ENCODE data around the gene DNAH14. TPM values are rescaled to one million over a fixed set of nuclear protein-coding genes. Genes with fewer than 3 reads are reported as not detected.

DNAH14 gene
- total RNA-seq, 1 experiment from 2014 or later: 47.0 TPM

DNA sequence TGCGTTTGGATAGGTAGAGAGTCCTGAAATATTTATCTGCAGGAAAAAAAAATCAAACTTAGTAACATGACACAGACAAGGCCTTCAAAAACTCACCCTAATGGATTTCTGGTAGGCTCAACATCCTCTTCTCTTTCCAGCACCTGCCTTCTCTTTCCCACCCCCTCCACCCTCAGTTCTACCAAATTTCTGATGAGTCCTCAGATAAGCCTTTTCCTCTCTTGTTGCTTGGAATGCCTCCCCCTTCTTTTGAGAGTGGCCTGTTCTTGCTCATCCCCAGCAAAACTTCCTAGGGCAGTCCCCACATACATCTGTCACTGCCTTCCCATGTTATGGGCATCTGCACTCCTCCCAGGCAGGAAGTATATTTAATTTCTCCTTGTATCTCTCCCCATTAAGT lies 506.0 kb downstream of the DNAH14 start:
- Histone ChIP-seq H3K9me3 (ENCODE audit: control insufficient read depth, insufficient read depth, low read depth, low read length) (no peaks in the 10 kb centered on the region), H3K4me1 (ENCODE audit: control insufficient read depth, insufficient read depth, low read length) (no peaks in the 10 kb centered on the region), H3K27me3 (ENCODE audit: control insufficient read depth, insufficient read depth, low read length) (no peaks in the 10 kb centered on the region), H3K27ac (ENCODE audit: low read length) (no peak overlapping the region), H3K36me3 (ENCODE audit: control insufficient read depth, insufficient read depth, low read length) (no peaks in the 10 kb centered on the region), H3K4me3 (ENCODE audit: low read depth in 2 of 2, low read length in 2 of 2) (no peak overlapping the region)
- DNase-seq (ENCODE audit: low read depth, low spot score) (no peak), ATAC-seq (no peak)
- ChIA-PET POLR2A (no interaction called here), CTCF (no interaction called here)
- in situ Hi-C loops (cut with HindIII; ENCODE audit: low pct_unique_long_range_greater_than_20kb, low sequenced_read_pairs): no loop called here
- intact Hi-C loops (cut with micrococcal nuclease; ENCODE audit: unreplicated experiment): no loop called here
- BruUV-seq (replicated peaks): no TSS peak
- TF ChIP-seq CTCF (IDR thresholded peaks at IDR 0.05) (no peak), TCF7L2 (IDR thresholded peaks at IDR 0.05; ENCODE audit: low read depth, low read length) (no peak), POLR2AphosphoS5 (IDR thresholded peaks at IDR 0.05; ENCODE audit: low read depth, low read length) (no peak), REST (IDR thresholded peaks at IDR 0.05; ENCODE audit: insufficient read depth in 1 of 2, low read depth in 2 of 2, low read length in 1 of 2) (no peak), SIN3A (IDR thresholded peaks at IDR 0.05; ENCODE audit: borderline replicate concordance, insufficient read depth, low read depth, low read length) (no peak)

DNA sequence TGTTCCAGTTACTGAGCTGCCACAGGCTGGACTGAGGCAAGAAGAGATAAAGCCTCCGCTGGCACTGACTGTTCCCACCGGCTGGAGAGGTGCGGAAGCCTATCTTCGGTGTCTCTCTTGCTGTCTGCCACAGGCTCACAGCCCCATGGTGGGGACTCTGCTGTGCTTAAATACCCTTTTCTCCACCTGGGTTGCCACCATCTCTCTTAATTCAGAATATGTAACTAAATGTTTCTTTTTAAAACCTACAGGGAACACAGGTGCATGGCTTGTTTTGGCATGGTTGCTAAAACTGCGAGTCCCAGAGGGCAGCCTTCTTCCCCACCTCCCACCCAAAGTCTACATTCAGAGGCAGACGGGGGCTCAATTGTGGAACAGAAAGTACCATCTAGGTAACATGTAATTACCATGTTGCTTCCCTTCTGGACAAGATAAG lies 506.5 kb downstream of the DNAH14 start:
- no peak overlapping the region for H3K27ac ChIP-seq (ENCODE audit: low read length)
- no peaks in the 10 kb centered on the region for H3K27me3 ChIP-seq (ENCODE audit: control insufficient read depth, insufficient read depth, low read length)
- POLR2A ChIA-PET: no interaction called here
- DNase-seq (ENCODE audit: low read depth, low spot score) (no peak), ATAC-seq (no peak)
- H3K9me3 ChIP-seq (ENCODE audit: control insufficient read depth, insufficient read depth, low read depth, low read length): no peaks in the 10 kb centered on the region
- intact Hi-C loops (cut with micrococcal nuclease; ENCODE audit: unreplicated experiment) (no loop called here), in situ Hi-C loops (cut with HindIII; ENCODE audit: low pct_unique_long_range_greater_than_20kb, low sequenced_read_pairs) (no loop called here)
- H3K4me1 ChIP-seq (ENCODE audit: control insufficient read depth, insufficient read depth, low read length): no peaks in the 10 kb centered on the region
- BruUV-seq (replicated peaks): no TSS peak
- no peak overlapping the region for H3K4me3 ChIP-seq (ENCODE audit: low read depth in 2 of 2, low read length in 2 of 2)
- H3K36me3 ChIP-seq (ENCODE audit: control insufficient read depth, insufficient read depth, low read length): no peaks in the 10 kb centered on the region
- TF ChIP-seq SIN3A (IDR thresholded peaks at IDR 0.05; ENCODE audit: borderline replicate concordance, insufficient read depth, low read depth, low read length): no peak
- TF ChIP-seq TCF7L2 (IDR thresholded peaks at IDR 0.05; ENCODE audit: low read depth, low read length): no peak
- CTCF ChIA-PET: no interaction called here

DNA sequence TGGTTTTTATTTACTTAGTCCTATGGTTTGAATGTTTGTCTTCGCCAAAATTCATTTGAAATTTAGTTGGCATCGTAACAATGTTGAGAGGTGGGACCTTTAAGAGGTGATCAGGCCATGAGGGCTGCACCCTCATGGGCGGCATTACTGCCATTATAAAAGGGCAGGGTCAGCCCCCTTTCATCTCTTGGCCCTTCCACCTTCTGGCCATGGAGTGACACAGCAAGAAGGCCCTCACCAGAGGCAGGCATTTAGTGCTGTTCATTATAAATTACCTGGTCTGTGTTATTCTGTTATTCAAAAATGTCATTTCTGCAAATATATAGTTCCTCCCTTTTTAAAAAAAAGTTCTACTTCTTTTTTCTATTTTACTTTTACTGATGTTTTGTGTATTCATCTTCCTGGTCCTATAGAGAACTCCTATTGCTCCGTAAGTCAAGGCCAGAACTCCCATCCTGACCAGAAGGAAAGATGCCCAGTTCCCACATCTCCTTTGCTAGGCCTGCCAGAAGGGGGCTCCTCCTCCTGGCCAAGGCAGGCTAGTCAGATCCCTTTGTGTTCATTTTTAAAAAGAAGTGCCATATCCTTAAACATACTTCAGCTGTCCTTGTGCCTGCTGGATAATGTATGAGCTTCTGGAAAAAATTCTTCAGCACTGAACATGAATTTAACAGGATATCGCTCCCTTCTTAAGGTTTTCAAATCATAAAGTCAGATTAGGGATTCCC lies 508.4 kb downstream of the DNAH14 start:
- Histone ChIP-seq H3K36me3 (ENCODE audit: control insufficient read depth, insufficient read depth, low read length) (no peaks in the 10 kb centered on the region), H3K27ac (ENCODE audit: low read length) (no peak overlapping the region; the same call in 1 of the 2 replicates), H3K9me3 (ENCODE audit: control insufficient read depth, insufficient read depth, low read depth, low read length) (no peaks in the 10 kb centered on the region), H3K4me3 (ENCODE audit: low read depth in 2 of 2, low read length in 2 of 2) (no peak overlapping the region), H3K27me3 (ENCODE audit: control insufficient read depth, insufficient read depth, low read length) (no peaks in the 10 kb centered on the region), H3K4me1 (ENCODE audit: control insufficient read depth, insufficient read depth, low read length) (no peaks in the 10 kb centered on the region)
- no peak for TF ChIP-seq POLR2AphosphoS5 (IDR thresholded peaks at IDR 0.05; ENCODE audit: low read depth, low read length)
- no peak for TF ChIP-seq TCF7L2 (IDR thresholded peaks at IDR 0.05; ENCODE audit: low read depth, low read length)
- peak; percentile 73 for TF ChIP-seq CTCF (IDR thresholded peaks at IDR 0.05)
- no peak for TF ChIP-seq REST (IDR thresholded peaks at IDR 0.05; ENCODE audit: insufficient read depth in 1 of 2, low read depth in 2 of 2, low read length in 1 of 2)
- no peak for TF ChIP-seq SIN3A (IDR thresholded peaks at IDR 0.05; ENCODE audit: borderline replicate concordance, insufficient read depth, low read depth, low read length)
- in situ Hi-C loops (cut with HindIII; ENCODE audit: low pct_unique_long_range_greater_than_20kb, low sequenced_read_pairs) (no loop called here), intact Hi-C loops (cut with micrococcal nuclease; ENCODE audit: unreplicated experiment) (no loop called here)
- POLR2A ChIA-PET: no interaction called here
- no TSS peak for BruUV-seq (replicated peaks)
- CTCF ChIA-PET: no interaction called here
- DNase-seq (ENCODE audit: low read depth, low spot score) (no peak), ATAC-seq (peak; percentile 77)

Measured in Panc1 (cell line).